HG03064 (cell line): ENCODE results near the gene MYL6.
"Not testable (repeated sequence)": the region's sequence is repeated elsewhere in the genome, so short reads cannot be mapped to it uniquely, and the experiment has no call there.

Experiments used
- ATAC-seq: cut with Tn5 transposase; IDR thresholded peaks from one replicate; pipeline ENCODE4 v1.9.1; 2021; ENCODE audit warnings: low read depth; ENCODE audit not compliant: unreplicated experiment

MYL6 gene

GRCh38 chr12:56156464-56157200 lies 1.5 kb upstream of the MYL6 start:
- not testable (repeated sequence) for ATAC-seq

GRCh38 chr12:56157201-56158028 lies 744 bp upstream of the MYL6 start:
- ATAC-seq = no peak

- ATAC-seq = no peak
Observed at GRCh38 chr12:56158926-56159461, 835 bp downstream of the MYL6 start.

DNA sequence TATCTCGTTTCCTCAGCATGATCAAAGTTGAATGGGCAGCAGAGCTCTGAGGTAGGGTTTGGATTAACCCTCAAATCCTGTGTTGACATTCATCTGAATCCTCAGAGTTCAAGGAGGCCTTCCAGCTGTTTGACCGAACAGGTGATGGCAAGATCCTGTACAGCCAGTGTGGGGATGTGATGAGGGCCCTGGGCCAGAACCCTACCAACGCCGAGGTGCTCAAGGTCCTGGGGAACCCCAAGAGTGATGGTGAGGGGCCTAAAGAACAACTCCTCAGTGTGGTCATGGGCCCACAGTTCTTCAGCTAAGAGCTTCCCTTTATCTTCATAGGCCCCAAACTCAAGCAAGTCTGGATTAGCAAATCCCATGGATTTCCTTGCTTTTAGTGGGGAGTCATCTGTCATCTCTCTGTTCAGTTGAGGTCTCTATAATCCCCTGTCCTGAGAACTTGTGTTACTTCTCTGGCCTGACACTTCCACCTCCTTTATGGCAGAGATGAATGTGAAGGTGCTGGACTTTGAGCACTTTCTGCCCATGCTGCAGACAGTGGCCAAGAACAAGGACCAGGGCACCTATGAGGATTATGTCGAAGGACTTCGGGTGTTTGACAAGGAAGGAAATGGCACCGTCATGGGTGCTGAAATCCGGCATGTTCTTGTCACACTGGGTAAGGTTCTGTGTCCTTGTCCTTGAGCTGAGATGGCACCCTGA lies 1.5 kb downstream of the MYL6 start:
- ATAC-seq = no peak

- ATAC-seq = no peak
Observed at GRCh38 chr12:56160193-56160763, 2.1 kb downstream of the MYL6 start.

- no peak for ATAC-seq
Observed at GRCh38 chr12:56160894-56161689, 2.9 kb downstream of the MYL6 start.

DNA sequence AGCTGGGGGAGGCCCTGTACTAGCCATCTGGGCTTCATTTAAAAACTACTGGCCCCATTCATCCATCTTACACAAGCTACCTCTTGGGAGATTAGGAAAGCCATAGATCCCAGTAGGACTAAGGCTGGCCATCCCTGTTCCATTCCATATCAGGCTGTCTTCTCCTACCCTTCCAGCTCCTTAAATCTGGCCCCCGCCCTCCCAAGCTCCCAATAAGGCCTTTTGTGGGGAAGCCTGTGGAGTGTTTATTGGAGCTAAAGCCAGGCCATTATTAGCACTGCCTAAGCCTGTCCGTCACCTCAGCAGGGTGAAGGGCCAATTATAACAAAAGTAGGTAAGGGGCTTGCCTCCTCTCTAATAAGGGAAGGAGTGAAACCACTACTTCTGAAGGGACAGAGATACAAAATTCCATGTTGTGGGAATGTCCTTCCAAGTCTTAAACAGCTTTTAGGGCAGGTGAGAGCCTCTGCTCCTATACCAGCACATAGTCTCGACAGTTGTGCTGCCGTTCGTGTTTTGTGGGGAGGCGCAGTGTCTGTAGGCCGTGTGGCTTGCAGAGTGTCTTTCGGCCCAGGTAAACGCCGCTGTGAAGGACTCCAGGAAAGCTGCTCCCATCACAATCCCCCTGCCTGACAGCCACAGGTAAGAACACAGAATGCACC lies 3.7 kb downstream of the MYL6 start:
- ATAC-seq = no peak

DNA sequence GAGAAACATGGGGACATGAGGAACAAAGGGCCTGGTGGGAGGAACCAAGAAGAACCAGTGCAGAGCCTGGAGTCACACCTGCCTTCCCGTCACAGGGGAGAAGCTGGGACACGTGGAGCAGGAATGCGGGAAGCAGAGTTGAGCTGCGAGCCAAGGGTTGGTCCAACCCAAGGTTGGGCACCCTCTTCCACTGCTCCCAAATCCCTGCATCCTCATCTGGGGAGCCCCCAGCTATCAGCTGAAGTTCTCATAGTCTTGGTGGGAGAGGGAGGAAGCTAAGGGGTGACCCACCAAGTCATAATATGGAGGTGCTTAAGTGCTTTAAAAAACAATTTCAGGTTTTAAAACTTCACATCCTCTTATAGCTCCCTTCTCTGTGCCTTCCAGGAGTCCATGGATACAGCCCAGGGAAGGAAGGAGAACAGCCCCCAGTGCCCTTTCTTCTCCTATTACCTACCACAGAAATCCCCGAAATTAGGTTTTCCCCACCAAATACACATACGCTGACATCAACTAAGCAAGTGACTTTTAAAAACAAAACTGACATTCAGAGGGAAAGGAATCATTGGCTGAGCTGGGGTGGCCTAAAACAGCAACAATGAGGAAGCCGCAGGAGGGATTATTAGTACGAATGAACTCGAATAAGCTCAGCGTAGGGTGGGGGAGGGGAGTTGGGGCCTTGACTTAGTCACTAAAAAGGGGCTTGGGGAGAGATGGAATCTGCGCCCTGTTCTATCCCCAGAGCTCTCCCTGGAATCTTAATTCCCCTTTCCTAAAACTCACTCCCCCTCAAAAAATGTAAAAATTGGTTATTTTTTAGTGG lies 4.5 kb downstream of the MYL6 start:
- ATAC-seq = no peak

DNA sequence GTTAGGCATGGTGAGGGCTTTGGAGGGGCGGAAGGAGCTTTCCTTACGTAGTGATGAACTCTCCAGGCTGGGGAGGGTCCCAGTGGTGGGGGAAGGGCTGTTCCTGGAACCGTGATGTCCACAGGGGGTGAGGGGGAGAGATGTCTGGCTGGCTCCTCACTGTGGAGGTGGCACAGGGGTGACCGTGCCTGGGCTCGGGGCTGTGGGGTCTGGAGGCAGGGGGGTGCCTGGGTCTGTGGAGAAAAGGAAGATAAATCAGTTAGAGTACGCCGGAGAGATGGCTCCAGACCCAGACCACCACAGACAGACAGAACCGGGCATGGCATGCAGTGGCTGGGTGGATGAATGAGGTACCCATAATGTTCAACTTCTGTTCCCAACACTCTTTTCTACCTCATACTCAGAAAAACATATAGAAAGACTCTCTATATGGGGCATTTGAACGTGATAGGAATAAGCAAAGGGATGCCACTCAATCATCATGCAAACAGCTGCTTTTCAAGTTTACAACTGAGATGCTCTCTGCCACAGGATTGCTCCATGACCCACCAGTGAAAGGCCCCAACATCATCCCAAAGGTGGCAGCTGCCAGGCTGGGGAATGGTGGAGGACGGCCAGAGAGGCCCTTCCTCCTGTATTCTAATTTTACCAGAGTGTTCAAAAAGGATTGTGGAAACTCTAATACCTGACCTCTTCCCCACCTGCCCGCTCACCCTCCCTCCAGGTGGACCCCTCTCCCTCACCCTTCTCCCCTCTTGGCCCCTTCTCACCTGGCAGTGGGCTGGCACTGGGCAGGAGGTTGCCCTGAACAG lies 5.6 kb downstream of the MYL6 start:
- no peak for ATAC-seq

- ATAC-seq = no peak
Observed at GRCh38 chr12:56164345-56164729, 6.2 kb downstream of the MYL6 start.

DNA sequence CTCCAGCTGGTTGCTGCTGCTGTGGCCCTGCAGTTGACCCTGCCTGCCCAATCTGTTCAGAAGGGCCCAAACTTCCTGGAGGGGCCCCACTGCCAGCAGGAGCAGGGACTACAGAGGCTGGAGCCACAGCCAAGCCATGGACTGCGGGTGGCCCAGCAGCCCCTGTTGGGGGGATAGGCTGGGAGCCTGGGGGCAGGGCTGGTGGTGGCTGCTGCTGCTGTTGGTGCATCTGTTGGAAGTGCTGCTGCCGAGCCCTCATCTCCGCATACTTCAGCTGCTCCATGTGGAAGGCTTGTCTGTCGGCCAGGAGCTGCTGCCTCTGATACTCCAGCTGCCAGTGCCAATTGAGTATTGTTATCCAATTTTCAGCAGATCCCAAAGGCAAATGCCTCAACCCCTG lies 7.2 kb downstream of the MYL6 start:
- no peak for ATAC-seq

DNA sequence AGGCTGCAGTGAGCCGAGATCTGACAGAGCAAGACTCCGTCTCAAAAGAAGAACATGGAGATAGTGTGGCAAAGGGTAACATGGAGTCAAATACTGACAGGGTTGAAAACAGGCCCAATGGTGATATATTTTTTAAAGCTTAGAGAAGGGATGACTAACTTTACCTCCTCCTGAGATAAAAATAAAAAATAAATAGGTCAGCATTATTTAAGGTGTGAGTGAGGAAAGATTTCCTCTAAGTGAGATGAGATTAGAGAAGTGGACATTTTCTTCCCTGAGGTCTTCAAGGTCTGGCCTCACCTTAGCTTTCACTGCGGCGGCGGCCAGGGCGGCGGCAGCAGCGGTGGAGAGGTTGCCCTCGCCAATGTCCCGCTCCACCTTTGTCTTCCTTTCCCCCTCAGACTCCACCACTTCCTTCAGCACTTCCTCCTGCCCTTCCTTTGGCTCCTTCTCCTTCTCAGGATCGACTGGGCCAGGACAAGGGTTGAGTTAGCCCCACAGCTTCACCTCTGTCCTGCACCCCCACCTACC lies 11.1 kb downstream of the MYL6 start:
- ATAC-seq = no peak

DNA sequence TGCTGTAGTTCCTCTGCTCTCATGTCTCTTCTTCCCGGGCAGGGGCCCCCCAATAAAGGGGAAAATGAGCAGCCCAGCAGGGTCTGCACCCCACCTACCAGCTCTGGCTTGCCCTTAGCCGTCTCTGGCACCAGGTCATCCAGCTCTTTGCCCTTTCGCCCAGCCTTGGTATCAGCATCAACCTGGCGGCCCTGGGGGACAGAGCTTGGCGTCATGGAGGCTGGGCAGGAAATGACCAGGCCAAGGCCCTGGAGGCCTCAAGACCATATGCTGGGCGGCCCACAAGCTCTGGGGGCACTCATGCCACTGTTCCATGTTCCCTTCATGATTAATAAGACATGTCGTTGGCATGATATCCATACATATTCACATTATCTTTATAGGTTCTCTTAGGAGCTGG lies 14.7 kb downstream of the MYL6 start:
- no peak for ATAC-seq

DNA sequence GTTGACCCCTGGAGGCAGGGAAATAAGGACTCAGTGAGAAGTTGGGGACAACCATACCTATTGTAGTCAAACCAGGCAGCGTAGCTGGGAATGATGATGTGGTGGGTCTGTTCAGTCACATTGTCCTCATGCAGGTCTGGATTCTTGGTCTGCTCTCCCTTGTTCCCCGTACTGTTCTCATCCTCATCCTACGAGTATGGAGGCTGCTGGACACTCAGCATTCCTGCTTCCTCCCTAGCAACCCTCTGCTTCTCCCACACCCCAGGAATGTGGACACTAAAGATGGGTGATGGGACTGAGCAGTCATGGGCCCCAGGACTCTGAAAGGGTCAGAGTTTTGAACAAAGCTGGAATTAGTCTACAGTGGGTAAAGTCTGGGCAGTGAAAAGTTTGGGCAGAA lies 20.2 kb downstream of the MYL6 start:
- ATAC-seq = no peak

DNA sequence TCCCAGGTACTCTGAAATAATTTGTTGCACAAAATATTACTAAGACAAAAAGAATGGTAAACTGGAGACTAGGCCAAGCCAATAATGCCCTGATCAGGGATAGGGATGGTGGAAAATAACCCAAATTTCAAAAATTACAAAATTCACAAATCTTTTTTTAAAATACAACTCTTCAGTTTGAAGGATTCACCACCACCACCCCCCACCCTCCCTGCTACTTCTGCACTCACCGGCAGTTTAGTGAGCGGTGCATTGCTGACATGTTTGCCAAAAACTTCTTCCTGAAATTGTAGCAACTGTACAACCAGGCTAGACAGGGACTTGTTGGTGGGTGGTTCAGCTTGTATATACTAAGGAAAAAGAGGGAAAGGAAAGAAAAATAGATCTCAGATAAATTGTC lies 28.8 kb downstream of the MYL6 start:
- ATAC-seq = no peak

DNA sequence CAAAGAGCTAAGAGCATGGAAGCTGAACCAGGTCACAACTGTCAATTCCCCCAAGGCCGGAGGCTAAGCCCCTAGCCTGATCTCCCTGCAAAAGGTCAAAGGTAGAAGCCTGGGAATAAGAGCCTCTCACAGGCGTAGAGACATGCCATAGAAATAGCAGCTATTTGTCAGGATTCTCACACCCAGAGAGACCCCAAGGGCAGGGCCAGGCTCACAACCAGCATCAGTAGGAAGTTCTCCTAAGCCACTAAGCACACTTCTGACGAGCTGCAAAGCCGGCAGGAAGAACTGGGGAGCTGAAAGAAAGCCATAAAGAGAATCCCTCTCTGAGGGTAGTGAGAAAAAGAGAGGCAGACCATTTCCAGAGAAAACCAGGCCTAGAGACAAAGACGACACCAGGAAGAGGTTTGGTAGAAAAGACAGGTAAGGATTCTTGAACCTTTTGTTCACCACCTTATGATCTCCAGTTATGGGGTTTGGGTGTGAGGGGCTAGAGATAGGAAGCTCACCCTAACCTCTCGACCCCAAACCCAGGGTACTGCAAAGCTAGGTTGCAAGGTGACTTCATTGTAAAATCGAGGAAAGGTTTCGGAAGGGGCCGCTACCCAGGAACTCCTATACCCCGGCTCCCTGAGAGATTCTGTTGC lies 30.1 kb downstream of the MYL6 start:
- ATAC-seq = no peak

DNA sequence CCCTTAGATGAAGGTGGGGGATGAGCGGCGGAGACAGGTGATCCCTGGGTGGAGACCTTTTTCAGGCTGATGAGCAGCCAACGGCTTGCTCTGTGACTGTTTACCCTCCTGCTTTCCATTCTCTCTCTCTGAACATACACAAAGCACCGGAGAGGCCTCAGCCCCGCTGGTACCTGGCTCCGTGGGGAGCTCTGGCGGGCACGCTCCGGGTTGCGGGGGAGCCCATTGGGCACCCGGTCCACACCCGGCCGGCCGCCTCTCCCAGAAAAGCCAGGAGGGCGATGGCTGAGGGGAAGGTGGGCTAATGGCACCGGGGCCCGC lies 30.6 kb downstream of the MYL6 start:
- ATAC-seq = no peak
